ENCODE data around the gene ZNF514. TPM values are rescaled to one million over a fixed set of nuclear protein-coding genes. Genes with fewer than 3 reads are reported as not detected.

Gene ZNF514
- total RNA-seq, 1 experiment from 2014 or later = 8.5 TPM

DNA sequence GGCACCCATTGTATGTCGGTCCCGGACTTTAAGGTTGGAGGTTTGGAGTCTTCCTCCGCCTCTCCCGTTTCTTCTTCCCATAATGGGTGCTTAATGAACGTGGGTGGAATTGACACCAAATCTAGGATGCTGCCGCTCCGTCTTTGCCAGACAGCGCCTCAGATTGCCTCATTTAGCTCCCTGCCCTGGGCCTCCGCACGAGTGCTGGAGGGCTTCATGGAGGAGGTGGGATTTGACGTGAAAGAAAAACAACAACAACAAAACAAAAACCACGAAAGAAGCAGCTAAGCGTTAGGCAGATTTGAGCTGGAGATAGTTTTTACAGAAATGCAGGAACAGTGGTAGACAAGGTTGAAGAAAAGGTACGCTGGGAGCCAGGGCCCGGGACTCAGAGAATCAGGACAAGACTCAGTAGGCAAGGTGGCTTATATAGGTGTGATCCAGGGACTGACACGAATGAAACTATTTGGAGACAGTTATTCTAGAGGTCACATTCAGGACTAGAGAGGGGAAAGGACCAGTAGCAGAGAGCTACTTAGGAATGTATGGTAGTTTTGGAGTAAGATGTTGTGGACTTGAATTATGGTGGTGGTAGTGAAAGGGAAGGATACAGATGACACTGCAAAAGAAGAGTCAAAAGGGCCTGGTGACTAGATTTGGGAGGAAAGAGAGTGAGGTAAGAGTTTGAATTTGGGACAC lies 6.6 kb upstream of the ZNF514 start:
- Histone ChIP-seq H3K27ac (ENCODE audit: low read depth, low read length) (peak overlapping the region; percentile 65; the same call in 1 of the 2 replicates), H3K4me3 (replicated peaks in 1 of 2; ENCODE audit: low read depth in 1 of 2, low read length in 2 of 2) (peak overlapping the region; percentile 96 to 99), H3K79me2 (ENCODE audit: insufficient read depth, low read length) (peaks cover 20% of the 10 kb centered on the region), H3K9ac (ENCODE audit: low read length) (peak overlapping the region; percentile 81), H3K27me3 (ENCODE audit: insufficient read depth, low read length) (no peaks in the 10 kb centered on the region), H3K36me3 (ENCODE audit: control insufficient read depth in 1 of 2, insufficient read depth in 2 of 2, low read length in 2 of 2) (no peaks in the 10 kb centered on the region), H3K4me2 (ENCODE audit: low read length) (peak overlapping the region; percentile 96), H3K9me3 (ENCODE audit: control insufficient read depth in 1 of 2, insufficient read depth in 1 of 2, low read depth in 1 of 2, low read length in 2 of 2) (no peaks in the 10 kb centered on the region), H4K20me1 (ENCODE audit: insufficient read depth) (no peaks in the 10 kb centered on the region), H2AFZ (ENCODE audit: low read depth, low read length, poor library complexity, severe bottlenecking) (no peak overlapping the region), H3K9me2 (ENCODE audit: insufficient read depth) (no peaks in the 10 kb centered on the region), H3K4me1 (ENCODE audit: control insufficient read depth in 1 of 2, insufficient read depth in 2 of 2, low read length in 2 of 2) (peaks cover 9 to 17% of the 10 kb centered on the region in 2 experiments)
- no peak for DNase-seq (ENCODE audit: low read depth, low spot score)
- intact Hi-C loops (cut with micrococcal nuclease) = no loop called here
- POLR2A ChIA-PET = no interaction called here
- ATAC-seq = no peak
- TF ChIP-seq YY1 (IDR thresholded peaks at IDR 0.05; ENCODE audit: extremely low read depth, insufficient replicate concordance, low read depth, low read length) (no peak), ELF1 (IDR thresholded peaks at IDR 0.05; ENCODE audit: borderline replicate concordance, low read depth) (no peak), RAD21 (IDR thresholded peaks at IDR 0.05; ENCODE audit: low read depth) (no peak), EGR1 (IDR thresholded peaks at IDR 0.05; ENCODE audit: low read depth) (no peak), ZFX (IDR thresholded peaks at IDR 0.05) (no peak), FOSL1 (IDR thresholded peaks at IDR 0.05; ENCODE audit: low read depth) (no peak), ZNF274 (IDR thresholded peaks at IDR 0.05; ENCODE audit: low read depth, low read length) (no peak), SRF (IDR thresholded peaks at IDR 0.05; ENCODE audit: low read depth) (no peak), POLR2A (IDR thresholded peaks at IDR 0.05; ENCODE audit: borderline replicate concordance, extremely low read depth, insufficient read depth, insufficient read length) (no peak), TCF7L2 (IDR thresholded peaks at IDR 0.05; ENCODE audit: borderline replicate concordance, extremely low read depth, insufficient read depth, insufficient read length) (no peak), CEBPB (IDR thresholded peaks at IDR 0.05; ENCODE audit: low read depth) (no peak)
- RAD21 ChIA-PET (ENCODE audit: low non-redundant PET in 1 of 2, low total read pairs in 2 of 2, uncharacterized antibody in 2 of 2, unreplicated experiment in 2 of 2) = no interaction called here
- CTCF ChIA-PET = no interaction called here
- BruUV-seq (replicated peaks) = TSS peak; percentile 85

Measured in HCT116 (cell line).